ENCODE measurements around the gene TFR2. TPM values are rescaled to one million over a fixed set of nuclear protein-coding genes. Genes with fewer than 3 reads are reported as not detected.

TFR2 gene
- total RNA-seq, 4 donors from 2014 or later: 0.38 to 1.1 (median 0.84) TPM

DNA sequence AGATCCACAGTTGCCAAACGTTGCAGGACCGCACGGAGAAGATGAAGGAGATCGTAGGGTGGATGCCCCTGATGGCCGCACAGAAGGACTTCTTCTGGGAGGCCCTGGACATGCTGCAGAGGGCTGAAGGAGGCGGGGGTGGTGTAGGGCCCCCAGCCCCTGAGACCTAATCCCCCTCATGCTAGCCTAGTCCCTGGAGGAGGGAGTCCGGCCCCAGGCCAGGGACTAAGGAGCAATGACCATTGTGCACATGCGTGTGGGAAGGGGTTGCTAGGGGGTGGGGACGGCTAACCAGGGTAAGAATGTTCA, 40.7 kb downstream of the TFR2 start:
- WGBS, 2 donors: 68 to 81% methylated on average over 3 to 6 of the region's 9 CpGs
- intact Hi-C loops (cut with DNase I): no loop called here
- Histone ChIP-seq H3K4me1 (peaks cover 19 to 47% (median 28%) of the 10 kb centered on the region in 3 donors), H3K36me3 (no peaks in the 10 kb centered on the region), H3K27ac (no peak overlapping the region), H3K9me3 (no peaks in the 10 kb centered on the region), H3K27me3 (no peaks in the 10 kb centered on the region), H3K4me3 (no peak overlapping the region)
- DNase-seq: no peak
- TF ChIP-seq, protein P1, sequence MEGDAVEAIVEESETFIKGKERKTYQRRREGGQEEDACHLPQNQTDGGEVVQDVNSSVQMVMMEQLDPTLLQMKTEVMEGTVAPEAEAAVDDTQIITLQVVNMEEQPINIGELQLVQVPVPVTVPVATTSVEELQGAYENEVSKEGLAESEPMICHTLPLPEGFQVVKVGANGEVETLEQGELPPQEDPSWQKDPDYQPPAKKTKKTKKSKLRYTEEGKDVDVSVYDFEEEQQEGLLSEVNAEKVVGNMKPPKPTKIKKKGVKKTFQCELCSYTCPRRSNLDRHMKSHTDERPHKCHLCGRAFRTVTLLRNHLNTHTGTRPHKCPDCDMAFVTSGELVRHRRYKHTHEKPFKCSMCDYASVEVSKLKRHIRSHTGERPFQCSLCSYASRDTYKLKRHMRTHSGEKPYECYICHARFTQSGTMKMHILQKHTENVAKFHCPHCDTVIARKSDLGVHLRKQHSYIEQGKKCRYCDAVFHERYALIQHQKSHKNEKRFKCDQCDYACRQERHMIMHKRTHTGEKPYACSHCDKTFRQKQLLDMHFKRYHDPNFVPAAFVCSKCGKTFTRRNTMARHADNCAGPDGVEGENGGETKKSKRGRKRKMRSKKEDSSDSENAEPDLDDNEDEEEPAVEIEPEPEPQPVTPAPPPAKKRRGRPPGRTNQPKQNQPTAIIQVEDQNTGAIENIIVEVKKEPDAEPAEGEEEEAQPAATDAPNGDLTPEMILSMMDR (IDR thresholded peaks at IDR 0.05): no peak
- TF ChIP-seq POLR2A (IDR thresholded peaks at IDR 0.05): no peak

DNA sequence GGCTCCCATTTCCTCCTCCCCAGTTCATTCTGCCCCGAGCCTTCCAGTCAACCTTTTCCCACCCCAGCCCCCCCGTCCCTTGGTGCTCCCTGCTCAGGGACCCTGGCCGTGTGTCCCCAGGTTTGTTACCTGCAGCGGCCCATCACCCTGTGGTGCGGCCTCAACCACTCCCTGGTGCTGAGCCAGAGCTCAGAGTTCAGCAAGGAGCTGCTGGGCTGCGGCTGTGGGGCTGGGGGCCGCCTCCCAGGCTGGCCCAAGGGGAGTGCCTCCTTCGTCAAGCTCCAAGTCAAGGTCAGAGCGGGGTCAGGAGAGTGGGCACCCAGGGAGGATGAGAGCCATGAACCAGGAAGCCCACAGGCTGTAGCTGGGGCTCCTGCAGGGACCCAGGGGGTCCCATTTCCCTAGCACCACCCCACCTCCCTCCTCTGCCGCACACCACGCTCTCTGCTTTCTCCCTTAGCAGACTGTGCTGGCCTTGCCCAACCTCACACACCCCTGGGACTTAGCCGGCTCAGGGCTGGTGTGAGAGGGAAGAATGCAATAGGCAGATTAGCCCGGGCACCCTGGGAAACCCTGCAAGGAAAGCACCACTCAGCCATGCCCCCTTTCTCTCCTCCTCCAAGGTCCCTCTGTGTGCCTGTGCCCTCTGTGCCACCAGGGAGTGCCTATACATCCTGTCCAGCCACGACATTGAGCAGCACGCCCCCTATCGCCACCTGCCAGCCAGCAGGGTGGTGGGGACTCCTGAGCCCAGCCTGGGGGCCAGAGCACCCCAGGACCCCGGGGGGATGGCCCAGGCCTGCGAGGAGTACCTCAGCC, 41.2 kb downstream of the TFR2 start:
- no peak overlapping the region for H3K4me3 ChIP-seq
- DNase-seq: no peak
- peaks cover 15 to 41% (median 23%) of the 10 kb centered on the region in 3 donors for H3K4me1 ChIP-seq
- TF ChIP-seq, protein P1 (IDR thresholded peaks at IDR 0.05): no peak
- TF ChIP-seq POLR2A (IDR thresholded peaks at IDR 0.05): no peak
- no peak overlapping the region for H3K27ac ChIP-seq
- no peaks in the 10 kb centered on the region for H3K27me3 ChIP-seq
- H3K9me3 ChIP-seq: no peaks in the 10 kb centered on the region
- no peaks in the 10 kb centered on the region for H3K36me3 ChIP-seq
- intact Hi-C loops (cut with DNase I): no loop called here
- 60 to 75% methylated on average over 5 of the region's 18 CpGs for WGBS, 2 donors

DNA sequence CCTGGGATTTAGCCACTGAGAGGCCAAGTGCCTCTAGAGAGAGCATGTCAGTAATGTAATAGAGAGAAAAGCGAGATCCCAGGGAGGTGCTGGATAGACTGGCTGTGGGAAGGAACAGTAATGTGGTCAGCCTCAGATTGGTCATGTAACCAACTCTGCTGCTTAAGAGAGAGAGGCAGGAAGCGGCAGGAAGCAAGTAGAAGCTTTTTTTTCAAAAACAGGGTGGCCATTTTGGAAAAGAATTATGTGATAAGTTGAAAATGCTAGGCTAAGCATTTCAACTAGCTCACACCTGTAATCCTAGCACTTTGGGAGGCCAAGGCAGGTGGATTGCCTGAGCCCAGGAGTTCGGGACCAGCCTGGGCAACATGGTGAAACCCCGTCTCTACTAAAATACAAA, 42.9 kb downstream of the TFR2 start:
- Histone ChIP-seq H3K9me3 (no peaks in the 10 kb centered on the region), H3K4me3 (no peak overlapping the region), H3K4me1 (peaks cover 0 to 24% (median 14%) of the 10 kb centered on the region in 3 donors), H3K27me3 (no peaks in the 10 kb centered on the region), H3K27ac (no peak overlapping the region), H3K36me3 (no peaks in the 10 kb centered on the region)
- TF ChIP-seq, protein P1 (IDR thresholded peaks at IDR 0.05): no peak
- TF ChIP-seq POLR2A (IDR thresholded peaks at IDR 0.05): no peak
- no peak for DNase-seq
- 85 to 90% methylated on average over 4 of the region's 4 CpGs for WGBS, 2 donors
- intact Hi-C loops (cut with DNase I): no loop called here

DNA sequence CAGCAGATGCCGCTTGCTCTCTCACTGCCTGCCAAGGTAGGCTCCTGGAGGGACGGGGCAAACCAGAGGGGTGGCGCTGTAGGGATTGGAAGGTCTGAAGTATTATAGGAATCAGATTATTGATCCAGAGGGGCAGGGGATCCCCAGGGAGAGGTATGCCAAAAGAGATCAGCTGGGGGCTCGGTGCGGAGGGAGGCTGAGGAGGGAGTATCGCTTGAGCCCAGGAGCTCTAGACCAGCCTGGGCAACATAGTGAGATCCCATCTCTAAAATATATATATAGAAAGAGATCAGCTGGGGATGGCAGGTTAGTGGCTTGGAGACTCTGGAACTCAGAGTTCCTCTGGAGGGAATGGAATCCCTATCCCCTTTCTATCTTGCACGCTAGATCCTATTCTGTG, 46.2 kb downstream of the TFR2 start:
- Histone ChIP-seq H3K4me1 (peaks cover 0 to 6% (median 4%) of the 10 kb centered on the region in 3 donors), H3K9me3 (no peaks in the 10 kb centered on the region), H3K27ac (no peak overlapping the region), H3K27me3 (peaks cover 0 to 11% (median 0%) of the 10 kb centered on the region in 4 donors), H3K36me3 (no peaks in the 10 kb centered on the region), H3K4me3 (no peak overlapping the region)
- TF ChIP-seq, protein P1 (IDR thresholded peaks at IDR 0.05): no peak
- TF ChIP-seq POLR2A (IDR thresholded peaks at IDR 0.05): no peak
- no peak for DNase-seq
- intact Hi-C loops (cut with DNase I): no loop called here
- WGBS, 2 donors: 94 to 99% methylated on average over 6 to 7 of the region's 7 CpGs

DNA sequence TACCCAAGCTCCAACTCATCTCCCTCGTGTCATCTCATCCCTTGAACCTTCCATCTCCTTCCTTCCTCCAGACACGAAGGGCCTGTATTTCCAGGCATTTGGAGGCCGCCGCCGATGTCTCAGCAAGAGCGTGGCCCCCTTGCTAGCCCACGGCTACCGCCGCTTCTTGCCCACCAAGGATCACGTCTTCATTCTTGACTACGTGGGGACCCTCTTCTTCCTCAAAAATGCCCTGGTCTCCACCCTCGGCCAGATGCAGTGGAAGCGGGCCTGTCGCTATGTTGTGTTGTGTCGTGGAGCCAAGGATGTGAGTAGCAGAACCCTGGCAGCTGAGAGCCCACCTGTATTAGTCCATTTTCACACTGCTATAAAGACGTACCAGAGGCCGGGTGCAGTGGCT, 49.8 kb downstream of the TFR2 start:
- no peaks in the 10 kb centered on the region for H3K36me3 ChIP-seq
- H3K4me3 ChIP-seq: no peak overlapping the region
- 87 to 93% methylated on average over 11 to 17 of the region's 17 CpGs for WGBS, 2 donors
- intact Hi-C loops (cut with DNase I): no loop called here
- peaks cover 0 to 21% (median 10%) of the 10 kb centered on the region in 3 donors for H3K4me1 ChIP-seq
- TF ChIP-seq, protein P1 (IDR thresholded peaks at IDR 0.05): no peak
- no peak for TF ChIP-seq POLR2A (IDR thresholded peaks at IDR 0.05)
- H3K27ac ChIP-seq: no peak overlapping the region
- H3K27me3 ChIP-seq: peaks cover 0 to 20% (median 0%) of the 10 kb centered on the region in 4 donors
- H3K9me3 ChIP-seq: no peaks in the 10 kb centered on the region
- DNase-seq: no peak

Data from esophagus squamous epithelium (tissue), 5 donors.